Transverse colon (tissue), 4 donors: ENCODE data around the gene FABP3. TPM values are rescaled to one million over a fixed set of nuclear protein-coding genes. Genes with fewer than 3 reads are reported as not detected.

ENCODE experiments used
- DNase-seq: peaks from one replicate; pipeline ENCODE4 v3.0.0-alpha.2; 2019
- H3K27ac ChIP-seq, 4 donors: fragments of 200-600 bp; sonication (generic); 2 replicates each; pipeline ENCODE4 v1.5.1; 2016 to 2018; ENCODE audit warnings: inconsistent platforms in 4 of 4
- H3K27me3 ChIP-seq: fragments of 200-600 bp; sonication (generic); 2 replicates; pipeline ENCODE4 v1.5.1; 2017; ENCODE audit warnings: inconsistent platforms
- H3K36me3 ChIP-seq, 4 donors: fragments of 200-600 bp; sonication (generic); 2 replicates each; pipeline ENCODE4 v1.5.1; 2017 to 2019; ENCODE audit warnings: inconsistent platforms in 4 of 4
- H3K4me1 ChIP-seq, 4 donors: fragments of 200-600 bp; sonication (generic); 2 replicates each; pipeline ENCODE4 v1.5.1; 2017 to 2020; ENCODE audit warnings: inconsistent platforms in 4 of 4
- H3K4me3 ChIP-seq, 4 donors: fragments of 200-600 bp; sonication (generic); 1 replicate in 1 of 4; 2 replicates in 3 of 4; pipeline versions ENCODE4 v1.5.1 to v1.6.1; 2017 to 2019; ENCODE audit warnings: inconsistent platforms in 4 of 4
- H3K9me3 ChIP-seq, 2 donors: fragments of 200-600 bp; sonication (generic); 2 replicates each; pipeline ENCODE4 v1.5.1; 2017 to 2019; ENCODE audit warnings: inconsistent platforms in 2 of 2
- EP300 ChIP-seq: sonication (generic); formaldehyde crosslinking; IDR thresholded peaks from one replicate; pipeline ENCODE4 v1.6.1; 2017; ENCODE audit warnings: antibody characterized with exemption, low read depth
- POLR2A ChIP-seq: fragments of 450-650 bp; IDR thresholded peaks from one replicate; pipeline ENCODE4 v1.6.1; 2016; ENCODE audit warnings: antibody characterized with exemption, mild to moderate bottlenecking, moderate library complexity
- POLR2AphosphoS5 ChIP-seq, 3 donors: sonication (generic); formaldehyde crosslinking; IDR thresholded peaks; one replicate each; pipeline ENCODE4 v1.6.1; 2016; ENCODE audit warnings: antibody characterized with exemption in 3 of 3
- WGBS, 2 donors: methylation state at CpG; one replicate each; pipeline ENCODE4 v1.1.5; 2018; ENCODE audit warnings: low coverage in 1 of 2; 5-methylcytosine and 5-hydroxymethylcytosine counted together
- in situ Hi-C, 4 donors: fragments of 200-750 bp; cut with MboI; loops; one replicate each; pipeline versions ENCODE4 v1.15.0 to v1.15.1; 2017; ENCODE audit warnings: low sequenced_read_pairs in 3 of 4, low pct_ligation_motif_present in 1 of 4, low pct_unique_long_range_greater_than_20kb in 1 of 4
- intact Hi-C: fragments of 100-400 bp; cut with DNase I; formaldehyde crosslinking; loops from one replicate; pipeline ENCODE4 v1.15.1; 2023; ENCODE audit warnings: low total_unique reads
- total RNA-seq, 4 donors: library from RNA; depleted of rRNA; stranded (reverse); fragments of >200 nt; gene quantifications; one replicate each; pipeline ENCODE4 v1.1.0, GENCODE V29; 2016
- TF ChIP-seq, protein P1 (sequence below), 5 experiments: fragments of 200-600 bp in 3 of 5; fragments of 450-650 bp in 2 of 5; sonication (generic) in 3 of 5; IDR thresholded peaks; 1 replicate in 2 of 5; 2 replicates in 3 of 5; pipeline ENCODE4 v1.5.1; 2016 to 2017; ENCODE audit warnings: antibody characterized with exemption in 5 of 5, inconsistent platforms in 3 of 5, mild to moderate bottlenecking in 2 of 5, moderate library complexity in 1 of 5

FABP3 gene
- total RNA-seq, 4 donors from 2014 or later, result 5.9 to 7.6 TPM; not detected in 2

DNA sequence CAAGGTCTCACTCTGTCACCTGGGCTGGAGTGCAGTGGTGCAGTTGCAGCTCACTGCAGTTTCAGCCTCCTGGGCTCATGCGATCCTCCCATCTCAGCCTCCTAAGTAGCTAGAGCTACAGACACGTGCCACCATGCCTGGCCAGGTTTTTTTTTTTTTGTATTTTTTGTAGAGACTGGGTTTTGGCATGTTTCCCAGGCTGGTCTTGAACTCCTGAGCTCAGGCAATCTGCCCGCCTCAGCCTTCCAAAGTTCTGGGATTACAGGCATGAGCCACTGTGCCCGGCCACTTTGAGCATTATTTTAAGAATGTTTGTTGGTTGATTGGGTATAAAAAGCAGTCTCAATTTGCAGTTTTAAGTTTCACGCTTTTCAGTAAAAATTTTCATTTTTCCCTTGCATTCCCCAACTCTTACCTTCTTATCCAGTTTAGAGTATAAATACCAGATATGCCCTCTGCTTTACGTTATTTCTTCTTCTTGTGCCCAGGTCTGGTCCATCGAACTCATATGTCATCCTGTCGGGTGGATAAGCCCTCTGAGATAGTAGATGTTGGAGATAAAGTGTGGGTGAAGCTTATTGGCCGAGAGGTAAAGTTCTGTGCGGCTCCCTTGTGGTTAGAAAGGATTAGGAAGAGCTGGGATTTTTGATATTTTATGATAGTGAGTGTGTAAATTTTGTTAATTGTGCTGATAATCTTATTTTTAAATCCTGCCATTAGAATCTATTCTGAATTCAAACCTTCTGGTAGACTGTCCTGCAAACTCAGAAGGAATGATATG lies 36.0 kb downstream of the FABP3 start:
- H3K9me3 ChIP-seq, result no peaks in the 10 kb centered on the region
- no peak overlapping the region for H3K27ac ChIP-seq
- H3K4me3 ChIP-seq, result no peak overlapping the region
- no peaks in the 10 kb centered on the region for H3K27me3 ChIP-seq
- peaks cover 0 to 10% (median 4%) of the 10 kb centered on the region in 4 donors for H3K36me3 ChIP-seq
- WGBS, 2 donors, result 85 to 90% methylated on average over 10 of the region's 10 CpGs
- TF ChIP-seq, protein P1, sequence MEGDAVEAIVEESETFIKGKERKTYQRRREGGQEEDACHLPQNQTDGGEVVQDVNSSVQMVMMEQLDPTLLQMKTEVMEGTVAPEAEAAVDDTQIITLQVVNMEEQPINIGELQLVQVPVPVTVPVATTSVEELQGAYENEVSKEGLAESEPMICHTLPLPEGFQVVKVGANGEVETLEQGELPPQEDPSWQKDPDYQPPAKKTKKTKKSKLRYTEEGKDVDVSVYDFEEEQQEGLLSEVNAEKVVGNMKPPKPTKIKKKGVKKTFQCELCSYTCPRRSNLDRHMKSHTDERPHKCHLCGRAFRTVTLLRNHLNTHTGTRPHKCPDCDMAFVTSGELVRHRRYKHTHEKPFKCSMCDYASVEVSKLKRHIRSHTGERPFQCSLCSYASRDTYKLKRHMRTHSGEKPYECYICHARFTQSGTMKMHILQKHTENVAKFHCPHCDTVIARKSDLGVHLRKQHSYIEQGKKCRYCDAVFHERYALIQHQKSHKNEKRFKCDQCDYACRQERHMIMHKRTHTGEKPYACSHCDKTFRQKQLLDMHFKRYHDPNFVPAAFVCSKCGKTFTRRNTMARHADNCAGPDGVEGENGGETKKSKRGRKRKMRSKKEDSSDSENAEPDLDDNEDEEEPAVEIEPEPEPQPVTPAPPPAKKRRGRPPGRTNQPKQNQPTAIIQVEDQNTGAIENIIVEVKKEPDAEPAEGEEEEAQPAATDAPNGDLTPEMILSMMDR (IDR thresholded peaks at IDR 0.05), result no peak
- no peak for TF ChIP-seq EP300
- TF ChIP-seq POLR2A, result no peak
- no peak for TF ChIP-seq POLR2AphosphoS5 (IDR thresholded peaks at IDR 0.05)
- no peak for DNase-seq
- intact Hi-C loops (no loop called here), in situ Hi-C loops (loop anchor here in 3 of 4 donors (10.0 to 25.0 kb wide), 2 partner anchors 150 to 152 kb away; no protein-coding TSS in a partner anchor)
- no peaks in the 10 kb centered on the region for H3K4me1 ChIP-seq

DNA sequence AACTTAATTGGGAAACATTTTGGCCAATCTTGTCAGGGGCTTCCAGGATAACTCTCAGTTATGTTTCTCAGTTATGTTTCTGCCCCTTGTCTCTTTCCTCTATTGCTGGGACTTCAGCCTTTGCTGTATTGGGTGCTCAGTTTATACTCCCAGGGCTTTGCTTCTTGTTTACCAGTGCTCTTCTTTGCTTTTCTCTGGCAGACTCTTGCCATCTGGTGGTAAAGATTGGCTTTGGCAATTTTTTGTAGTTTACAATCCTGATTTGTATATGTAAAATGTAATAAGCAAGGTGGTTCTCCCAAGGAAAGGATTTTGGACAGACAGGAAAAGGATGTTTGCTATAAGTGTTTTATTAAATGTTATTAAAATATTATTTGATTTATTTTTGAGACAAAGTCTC lies 37.9 kb downstream of the FABP3 start:
- Histone ChIP-seq H3K9me3 (no peaks in the 10 kb centered on the region), H3K27ac (no peak overlapping the region), H3K36me3 (peaks cover 0 to 10% (median 4%) of the 10 kb centered on the region in 4 donors), H3K27me3 (no peaks in the 10 kb centered on the region), H3K4me1 (no peaks in the 10 kb centered on the region), H3K4me3 (no peak overlapping the region)
- intact Hi-C loops, result no loop called here
- DNase-seq, result no peak
- in situ Hi-C loops, result loop anchor here in 3 of 4 donors (10.0 to 25.0 kb wide), 2 partner anchors 148 to 150 kb away; no protein-coding TSS in a partner anchor
- TF ChIP-seq, protein P1 (IDR thresholded peaks at IDR 0.05), result peak; percentile 42 to 56 (median 51)
- TF ChIP-seq EP300, result no peak

DNA sequence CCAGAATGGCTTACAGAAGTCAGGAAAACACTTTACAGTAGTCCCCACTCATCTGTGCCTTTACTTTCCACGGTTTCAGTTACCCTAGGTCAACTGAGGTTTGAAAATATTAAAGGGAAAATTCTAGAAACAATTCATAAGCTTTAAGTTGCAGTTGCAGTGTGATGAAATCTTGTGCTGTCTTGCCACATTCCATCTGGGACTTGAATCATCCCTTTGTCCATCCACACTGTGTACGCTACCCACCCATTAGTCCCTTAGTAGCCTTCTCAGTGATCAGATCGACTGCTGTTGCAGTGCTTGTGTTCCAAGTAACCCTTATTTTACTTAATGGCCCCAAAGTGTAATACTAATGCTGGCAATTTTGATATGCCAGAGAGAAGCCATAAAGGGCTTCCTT lies 45.5 kb downstream of the FABP3 start:
- 80 to 96% methylated on average over 3 of the region's 3 CpGs for WGBS, 2 donors
- no peak overlapping the region for H3K27ac ChIP-seq
- TF ChIP-seq, protein P1 (IDR thresholded peaks at IDR 0.05), result no peak
- TF ChIP-seq EP300 (no peak), POLR2AphosphoS5 (IDR thresholded peaks at IDR 0.05) (no peak), POLR2A (no peak)
- no peaks in the 10 kb centered on the region for H3K4me1 ChIP-seq
- no peaks in the 10 kb centered on the region for H3K36me3 ChIP-seq
- H3K9me3 ChIP-seq, result no peaks in the 10 kb centered on the region
- intact Hi-C loops (no loop called here), in situ Hi-C loops (loop anchor here in 2 of 4 donors (25.0 kb wide), 1 partner anchor 140 kb away; no protein-coding TSS in a partner anchor)
- DNase-seq, result no peak
- H3K4me3 ChIP-seq, result no peak overlapping the region
- H3K27me3 ChIP-seq, result no peaks in the 10 kb centered on the region

DNA sequence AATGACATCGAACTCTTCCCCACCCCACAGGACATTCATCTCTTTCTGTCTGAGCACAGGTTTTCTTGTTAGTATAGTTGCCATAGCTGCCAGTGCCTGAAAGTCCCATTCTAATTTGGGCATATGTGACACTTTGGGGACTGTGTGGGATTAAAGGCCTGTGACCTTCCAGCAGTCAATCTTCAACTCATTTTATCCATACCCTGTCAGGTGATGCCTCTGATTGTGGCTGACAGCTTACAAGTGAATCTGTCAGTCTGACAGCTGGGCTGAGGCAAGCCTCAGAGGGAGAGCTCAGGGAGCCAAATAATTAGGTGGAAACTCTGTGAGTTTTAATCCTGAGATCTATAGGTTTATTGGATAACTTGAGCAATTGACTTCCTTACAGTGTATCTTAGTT lies 46.4 kb downstream of the FABP3 start:
- intact Hi-C loops, result no loop called here

More for the DNA sequence above, 46.4 kb downstream of the FABP3 start:
- in situ Hi-C loops, result loop anchor here in 2 of 4 donors (25.0 kb wide), 1 partner anchor 139 kb away; no protein-coding TSS in a partner anchor
- H3K9me3 ChIP-seq, result no peaks in the 10 kb centered on the region
- H3K4me1 ChIP-seq, result no peaks in the 10 kb centered on the region
- WGBS, 2 donors, result 80 to 93% methylated on average over 1 of the region's 1 CpG
- TF ChIP-seq POLR2AphosphoS5 (IDR thresholded peaks at IDR 0.05) (no peak), EP300 (no peak), POLR2A (no peak)
- TF ChIP-seq, protein P1 (IDR thresholded peaks at IDR 0.05), result no peak
- no peak for DNase-seq
- no peak overlapping the region for H3K4me3 ChIP-seq
- H3K36me3 ChIP-seq, result no peaks in the 10 kb centered on the region
- no peaks in the 10 kb centered on the region for H3K27me3 ChIP-seq
- no peak overlapping the region for H3K27ac ChIP-seq
